HG02678 (cell line): ENCODE data around the gene CDH24.

Source experiments
- ATAC-seq: cut with Tn5 transposase; IDR thresholded peaks from one replicate; pipeline ENCODE4 v1.9.1; 2021; ENCODE audit warnings: mild to moderate bottlenecking, moderate library complexity; ENCODE audit not compliant: unreplicated experiment

CDH24 gene

DNA sequence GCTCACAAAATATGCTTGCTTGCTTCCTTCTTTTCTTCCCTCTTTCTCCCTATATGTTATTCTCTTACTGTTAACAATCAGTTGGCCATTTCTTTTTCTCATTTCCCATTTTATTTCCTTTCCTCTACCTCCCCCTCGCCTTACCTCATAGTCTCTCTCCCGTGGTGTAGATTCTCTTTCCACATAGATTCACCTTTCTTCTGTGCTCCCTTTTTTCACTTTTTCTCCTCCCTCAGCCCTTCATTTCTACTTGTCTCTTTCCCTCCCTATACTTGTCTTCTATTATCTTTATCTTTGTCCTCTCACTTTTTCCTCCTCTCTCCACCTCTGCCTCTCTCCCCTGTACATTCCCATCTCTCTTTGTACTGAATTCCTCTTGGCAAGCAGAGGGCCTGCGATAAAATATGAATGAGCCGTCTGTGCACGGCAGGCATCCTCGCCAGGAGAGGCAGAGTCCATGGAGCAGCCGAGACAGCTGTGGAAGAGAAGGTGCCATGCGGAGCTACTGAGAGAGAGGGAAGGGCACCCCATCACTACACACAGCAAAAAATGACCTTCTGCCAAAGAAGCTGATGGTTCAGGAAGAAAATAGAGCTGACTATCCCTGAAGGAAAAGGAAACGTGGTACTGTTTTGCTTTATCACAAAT, 59.5 kb downstream of the CDH24 start:
- no peak for ATAC-seq
